Epithelial cell of prostate (primary cell): ENCODE measurements around the gene ZNF786.
"Not testable (repeated sequence)": the region's sequence is repeated elsewhere in the genome, so short reads cannot be mapped to it uniquely, and the experiment has no call there.

Experiments used
- DNase-seq: peaks from one replicate; pipeline ENCODE4 v3.0.0-alpha.2; 2011; ENCODE audit warnings: low read depth, low spot score
- H3K27ac ChIP-seq: fragments of 450-650 bp; 2 replicates; pipeline ENCODE4 v1.5.1; 2017; ENCODE audit warnings: mild to moderate bottlenecking

Gene ZNF786

GRCh38 chr7:149038641-149039040 is 51.9 kb downstream of the ZNF786 start:
- not testable (repeated sequence) for H3K27ac ChIP-seq, DNase-seq

- DNase-seq: no peak
- H3K27ac ChIP-seq: no peak overlapping the region
Observed at GRCh38 chr7:149036676-149037075, 53.8 kb downstream of the ZNF786 start.

DNA sequence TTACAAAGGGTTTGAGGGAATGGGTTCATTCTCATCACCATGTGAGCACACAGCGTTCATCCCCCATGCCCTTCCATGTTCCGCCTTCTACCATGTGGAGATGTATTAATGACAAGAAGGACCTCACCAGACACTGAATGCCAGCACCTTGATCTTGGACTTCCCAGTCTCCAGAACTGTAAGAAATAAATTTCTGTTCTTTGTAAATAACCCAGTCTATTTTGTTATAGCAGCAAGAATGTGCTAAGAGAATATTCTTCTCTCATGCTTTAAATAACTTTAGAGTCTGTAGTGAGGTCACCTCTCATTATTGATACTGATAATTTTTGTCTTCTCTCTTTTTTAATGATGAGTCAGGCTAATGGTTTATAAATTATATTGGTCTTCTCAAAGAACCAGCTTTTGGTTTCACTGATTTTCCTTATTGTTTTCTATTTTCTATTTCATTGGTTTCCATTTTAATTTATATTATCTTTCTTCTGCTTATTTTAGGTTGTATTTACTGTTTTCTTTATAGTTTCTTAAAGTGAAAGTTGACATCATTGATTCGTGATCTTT is 59.1 kb downstream of the ZNF786 start:
- no peak overlapping the region for H3K27ac ChIP-seq

GRCh38 chr7:149030439-149030838 is 60.1 kb downstream of the ZNF786 start:
- H3K27ac ChIP-seq, DNase-seq: not testable (repeated sequence)

More for the DNA sequence above, 59.1 kb downstream of the ZNF786 start:
- DNase-seq: no peak

DNA sequence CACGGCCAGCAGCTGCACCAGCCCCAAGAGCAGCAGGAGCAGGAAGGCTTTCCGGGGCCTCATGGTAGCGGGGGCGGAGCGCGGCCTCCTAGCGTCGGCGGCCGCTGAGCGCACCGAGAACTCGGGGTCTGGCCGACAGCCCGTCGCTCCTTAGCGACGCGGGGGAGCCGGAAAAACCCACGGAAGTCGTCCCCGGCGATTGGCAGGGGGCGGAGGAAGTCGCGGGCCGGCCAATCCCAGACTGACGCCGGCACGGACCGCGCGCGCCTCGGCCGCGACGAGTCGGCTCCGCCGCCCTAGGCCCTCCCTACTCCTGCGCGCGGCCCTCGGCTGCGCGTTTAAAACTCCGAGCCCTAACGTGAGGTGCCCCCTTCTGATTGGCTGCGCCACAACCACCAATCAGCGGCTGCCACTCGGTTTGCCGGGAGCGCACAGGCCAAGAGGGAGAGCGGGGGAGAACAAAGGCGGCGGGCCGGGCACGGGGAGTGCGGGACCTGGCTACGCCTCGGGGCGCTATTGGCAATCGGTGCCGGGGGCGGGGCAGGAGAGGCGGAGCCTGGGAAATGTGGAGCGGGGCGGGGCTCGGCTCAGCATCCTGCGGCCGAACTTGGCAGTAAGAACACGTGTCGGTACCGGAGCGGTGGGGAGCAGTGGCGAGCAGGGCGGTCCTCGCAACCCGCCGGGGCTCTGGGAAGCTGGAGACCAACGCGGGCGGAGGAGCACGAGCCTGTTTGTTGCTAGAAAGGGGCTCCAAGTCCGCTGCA is 62.0 kb downstream of the ZNF786 start, which contains the start of gene PDIA4:
Gene PDIA4, minus strand, starts transcription at position 160 of the 764 bp plus-strand sequence. Its CDS starts 97 bp downstream, at position 63.
- peak within 1 kb of the TSS; percentile 75 for H3K27ac ChIP-seq
- DNase-seq: peak; percentile 96

- peak overlapping the region; percentile 75 for H3K27ac ChIP-seq
- DNase-seq: no peak
Observed at GRCh38 chr7:149027611-149028345, 62.7 kb downstream of the ZNF786 start.

DNA sequence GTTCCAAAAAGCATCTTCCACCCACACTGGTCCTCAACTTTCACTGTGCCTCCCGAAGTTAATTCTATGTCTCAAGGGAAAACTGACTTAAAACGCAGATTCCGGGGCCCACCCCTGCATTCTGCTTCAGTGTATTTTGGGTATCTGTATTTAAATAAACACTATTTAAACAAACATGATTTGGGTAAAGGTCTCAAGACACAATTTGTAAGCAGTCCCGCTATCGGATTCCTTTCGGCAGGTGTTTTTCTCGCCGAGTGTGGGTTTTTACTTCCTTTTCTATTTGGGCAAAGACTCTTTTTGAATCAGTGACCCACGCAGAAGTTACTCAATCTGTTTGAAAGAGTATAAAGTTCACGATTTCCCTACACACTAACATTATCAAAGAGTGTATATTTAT is 63.5 kb downstream of the ZNF786 start:
- no peak overlapping the region for H3K27ac ChIP-seq

GRCh38 chr7:149023662-149024061 is 66.9 kb downstream of the ZNF786 start:
- H3K27ac ChIP-seq: no peak overlapping the region

More for the DNA sequence above, 63.5 kb downstream of the ZNF786 start:
- DNase-seq: no peak

GRCh38 chr7:149022756-149023360 is 67.7 kb downstream of the ZNF786 start:
- H3K27ac ChIP-seq: no peak overlapping the region
- no peak for DNase-seq

More at GRCh38 chr7:149023662-149024061, 66.9 kb downstream of the ZNF786 start:
- no peak for DNase-seq

DNA sequence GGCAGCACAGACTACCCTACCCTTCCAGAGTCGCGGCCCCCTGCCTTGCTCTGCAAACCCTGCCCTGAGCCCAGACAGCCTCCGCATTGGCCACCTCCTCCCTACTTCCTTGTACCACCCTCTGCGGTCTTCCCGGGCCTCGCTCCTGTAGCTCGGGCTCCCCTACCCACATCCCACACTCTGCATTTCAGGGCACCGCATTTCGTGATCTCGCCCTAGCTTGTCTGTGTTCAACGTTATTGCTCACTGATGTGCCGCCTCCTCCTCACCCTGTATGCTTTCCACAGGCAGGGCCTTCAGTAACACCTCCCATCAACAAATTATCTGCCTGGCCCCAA is 68.8 kb downstream of the ZNF786 start:
- DNase-seq: no peak
- H3K27ac ChIP-seq: no peak overlapping the region

DNA sequence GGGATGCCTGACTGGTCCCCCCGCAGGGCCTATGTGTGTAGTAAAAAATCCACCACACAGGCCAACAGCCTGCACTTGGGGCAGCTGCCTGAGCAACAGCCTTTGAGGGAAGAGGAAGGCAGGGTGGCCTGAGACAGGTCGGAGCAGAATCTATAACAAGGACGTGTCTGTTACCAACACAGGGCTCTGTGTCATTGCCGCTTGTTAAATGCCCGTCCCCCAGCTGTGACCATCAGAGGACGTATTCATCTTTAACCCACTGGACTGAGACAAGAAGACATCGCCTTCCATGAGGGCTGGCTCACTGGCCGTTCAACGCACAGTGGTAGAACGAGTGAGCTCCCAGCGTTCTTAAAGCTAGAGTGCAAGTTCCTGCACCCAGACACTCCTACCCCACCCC is 70.0 kb downstream of the ZNF786 start:
- no peak for DNase-seq
- no peak overlapping the region for H3K27ac ChIP-seq
